ENCODE results near the gene ZNF692.

GRCh38 chr1:248825136-248825535, 33.7 kb downstream of the ZNF692 start:
- TF ChIP-seq GATAD2A (CRISPR knock-in tag; IDR thresholded peaks at IDR 0.05) = no peak
- no peak for TF ChIP-seq FOXM1 (CRISPR knock-in tag; IDR thresholded peaks at IDR 0.05)
- TF ChIP-seq ZNF121 (CRISPR knock-in tag; IDR thresholded peaks at IDR 0.05) = no peak
- TF ChIP-seq ZNF788 (CRISPR knock-in tag; IDR thresholded peaks at IDR 0.05; ENCODE audit: borderline replicate concordance) = no peak
- TF ChIP-seq BATF2 (CRISPR knock-in tag; IDR thresholded peaks at IDR 0.05) = no peak
- TF ChIP-seq SMC3 (IDR thresholded peaks at IDR 0.05; ENCODE audit: low read length) = no peak
- TF ChIP-seq ZNF687 (CRISPR knock-in tag; IDR thresholded peaks at IDR 0.05) = no peak
- TF ChIP-seq POLR2AphosphoS5 (IDR thresholded peaks at IDR 0.05; ENCODE audit: low read depth, low read length) = no peak
- TF ChIP-seq ZNF598 (CRISPR knock-in tag; IDR thresholded peaks at IDR 0.05; ENCODE audit: borderline replicate concordance) = no peak
- TF ChIP-seq TAF1 (CRISPR knock-in tag; IDR thresholded peaks at IDR 0.05) = no peak
- TF ChIP-seq FUBP1 (CRISPR knock-in tag; IDR thresholded peaks at IDR 0.05; ENCODE audit: borderline replicate concordance) = no peak
- no peak for TF ChIP-seq ZNF777 (CRISPR knock-in tag; IDR thresholded peaks at IDR 0.05)
- no peak for TF ChIP-seq RAD21 (CRISPR knock-in tag; IDR thresholded peaks at IDR 0.05)

Data from HepG2 (cell line).